Transverse colon (tissue), 4 donors: Measurements from ENCODE around the gene LAMC1. TPM values are rescaled to one million over a fixed set of nuclear protein-coding genes. Genes with fewer than 3 reads are reported as not detected.
A peak's percentile ranks its signal among the peaks of the same experiment; 100 is the strongest.

Experiments
- DNase-seq: peaks from one replicate; pipeline ENCODE4 v3.0.0-alpha.2; 2019
- H3K27ac ChIP-seq, 4 donors: fragments of 200-600 bp; sonication (generic); 2 replicates each; pipeline ENCODE4 v1.5.1; 2016 to 2018; ENCODE audit warnings: inconsistent platforms in 4 of 4
- H3K27me3 ChIP-seq: fragments of 200-600 bp; sonication (generic); 2 replicates; pipeline ENCODE4 v1.5.1; 2017; ENCODE audit warnings: inconsistent platforms
- H3K36me3 ChIP-seq, 4 donors: fragments of 200-600 bp; sonication (generic); 2 replicates each; pipeline ENCODE4 v1.5.1; 2017 to 2019; ENCODE audit warnings: inconsistent platforms in 4 of 4
- H3K4me1 ChIP-seq, 4 donors: fragments of 200-600 bp; sonication (generic); 2 replicates each; pipeline ENCODE4 v1.5.1; 2017 to 2020; ENCODE audit warnings: inconsistent platforms in 4 of 4
- H3K4me3 ChIP-seq, 4 donors: fragments of 200-600 bp; sonication (generic); 1 replicate in 1 of 4; 2 replicates in 3 of 4; pipeline versions ENCODE4 v1.5.1 to v1.6.1; 2017 to 2019; ENCODE audit warnings: inconsistent platforms in 4 of 4
- H3K9me3 ChIP-seq, 2 donors: fragments of 200-600 bp; sonication (generic); 2 replicates each; pipeline ENCODE4 v1.5.1; 2017 to 2019; ENCODE audit warnings: inconsistent platforms in 2 of 2
- CTCF ChIP-seq, 5 experiments: fragments of 200-600 bp in 3 of 5; fragments of 450-650 bp in 2 of 5; sonication (generic) in 3 of 5; IDR thresholded peaks; 1 replicate in 2 of 5; 2 replicates in 3 of 5; pipeline ENCODE4 v1.5.1; 2016 to 2017; ENCODE audit warnings: antibody characterized with exemption in 5 of 5, inconsistent platforms in 3 of 5, mild to moderate bottlenecking in 2 of 5, moderate library complexity in 1 of 5
- EP300 ChIP-seq: sonication (generic); formaldehyde crosslinking; IDR thresholded peaks from one replicate; pipeline ENCODE4 v1.6.1; 2017; ENCODE audit warnings: antibody characterized with exemption, low read depth
- POLR2A ChIP-seq: fragments of 450-650 bp; IDR thresholded peaks from one replicate; pipeline ENCODE4 v1.6.1; 2016; ENCODE audit warnings: antibody characterized with exemption, mild to moderate bottlenecking, moderate library complexity
- POLR2AphosphoS5 ChIP-seq, 3 donors: sonication (generic); formaldehyde crosslinking; IDR thresholded peaks; one replicate each; pipeline ENCODE4 v1.6.1; 2016; ENCODE audit warnings: antibody characterized with exemption in 3 of 3
- WGBS, 2 donors: methylation state at CpG; one replicate each; pipeline ENCODE4 v1.1.5; 2018; ENCODE audit warnings: low coverage in 1 of 2; 5-methylcytosine and 5-hydroxymethylcytosine counted together
- in situ Hi-C, 4 donors: fragments of 200-750 bp; cut with MboI; loops; one replicate each; pipeline versions ENCODE4 v1.15.0 to v1.15.1; 2017; ENCODE audit warnings: low sequenced_read_pairs in 3 of 4, low pct_ligation_motif_present in 1 of 4, low pct_unique_long_range_greater_than_20kb in 1 of 4
- intact Hi-C: fragments of 100-400 bp; cut with DNase I; formaldehyde crosslinking; loops from one replicate; pipeline ENCODE4 v1.15.1; 2023; ENCODE audit warnings: low total_unique reads
- total RNA-seq, 4 donors: library from RNA; depleted of rRNA; stranded (reverse); fragments of >200 nt; gene quantifications; one replicate each; pipeline ENCODE4 v1.1.0, GENCODE V29; 2016

The LAMC1 gene
- total RNA-seq, 4 donors from 2014 or later: 77.7 to 633 (median 138) TPM

DNA sequence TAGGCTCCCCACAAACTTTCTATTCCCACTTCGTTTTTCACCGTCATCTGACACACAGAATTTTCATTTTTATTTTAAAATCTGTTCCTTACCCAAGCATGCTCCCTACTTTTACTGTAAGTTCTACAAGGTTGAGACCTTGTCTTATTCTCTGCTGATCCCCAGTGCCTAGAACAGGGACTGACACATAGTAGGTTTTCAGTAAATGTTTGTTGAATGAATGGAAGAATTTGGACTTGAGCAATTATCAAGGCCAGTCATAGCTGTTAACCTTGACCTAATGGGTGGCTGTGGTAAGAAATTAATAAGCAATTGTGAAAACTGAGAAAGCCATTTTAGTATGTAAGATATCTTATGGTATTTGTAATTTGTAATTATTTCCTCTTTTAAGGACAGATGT lies 71.1 kb downstream of the LAMC1 start:
- 48 to 65% methylated on average over 2 of the region's 2 CpGs for WGBS, 2 donors
- H3K9me3 ChIP-seq: no peaks in the 10 kb centered on the region
- TF ChIP-seq EP300 (no peak), CTCF (IDR thresholded peaks at IDR 0.05) (no peak)
- intact Hi-C loops (no loop called here), in situ Hi-C loops (no loop called here)
- H3K4me3 ChIP-seq: no peak overlapping the region
- peaks cover 5 to 80% (median 45%) of the 10 kb centered on the region in 4 donors for H3K4me1 ChIP-seq
- H3K27me3 ChIP-seq: no peaks in the 10 kb centered on the region
- no peaks in the 10 kb centered on the region for H3K36me3 ChIP-seq
- DNase-seq: no peak
- H3K27ac ChIP-seq: peak overlapping the region in 3 of 4 donors; percentile 19 to 66 (median 24)

- peaks cover 3 to 68% (median 29%) of the 10 kb centered on the region in 4 donors for H3K4me1 ChIP-seq
- WGBS, 2 donors: 81 to 89% methylated on average over 2 of the region's 2 CpGs
- TF ChIP-seq EP300: no peak
- TF ChIP-seq POLR2A: no peak
- TF ChIP-seq POLR2AphosphoS5 (IDR thresholded peaks at IDR 0.05): no peak
- TF ChIP-seq CTCF (IDR thresholded peaks at IDR 0.05): no peak
- no peaks in the 10 kb centered on the region for H3K36me3 ChIP-seq
- no peak overlapping the region for H3K4me3 ChIP-seq
- no peak for DNase-seq
- H3K9me3 ChIP-seq: no peaks in the 10 kb centered on the region
- intact Hi-C loops: no loop called here
- in situ Hi-C loops: no loop called here
- peak overlapping the region; percentile 53 to 74 (median 56) for H3K27ac ChIP-seq
- H3K27me3 ChIP-seq: no peaks in the 10 kb centered on the region
These were observed 73.1 kb downstream of the LAMC1 start for GRCh38 chr1:183096351-183096750.

GRCh38 chr1:183096894-183097293 lies 73.7 kb downstream of the LAMC1 start:
- H3K9me3 ChIP-seq: no peaks in the 10 kb centered on the region
- peak overlapping the region; percentile 53 to 74 (median 56) for H3K27ac ChIP-seq
- H3K4me1 ChIP-seq: peaks cover 0 to 64% (median 27%) of the 10 kb centered on the region in 4 donors
- intact Hi-C loops (no loop called here), in situ Hi-C loops (no loop called here)
- H3K4me3 ChIP-seq: no peak overlapping the region
- TF ChIP-seq POLR2A (no peak), POLR2AphosphoS5 (IDR thresholded peaks at IDR 0.05) (peak; percentile 11 to 69 (median 66)), EP300 (no peak), CTCF (IDR thresholded peaks at IDR 0.05) (no peak)
- 52 to 79% methylated on average over 2 to 3 of the region's 3 CpGs for WGBS, 2 donors
- DNase-seq: peak; percentile 20
- H3K36me3 ChIP-seq: no peaks in the 10 kb centered on the region
- no peaks in the 10 kb centered on the region for H3K27me3 ChIP-seq

DNA sequence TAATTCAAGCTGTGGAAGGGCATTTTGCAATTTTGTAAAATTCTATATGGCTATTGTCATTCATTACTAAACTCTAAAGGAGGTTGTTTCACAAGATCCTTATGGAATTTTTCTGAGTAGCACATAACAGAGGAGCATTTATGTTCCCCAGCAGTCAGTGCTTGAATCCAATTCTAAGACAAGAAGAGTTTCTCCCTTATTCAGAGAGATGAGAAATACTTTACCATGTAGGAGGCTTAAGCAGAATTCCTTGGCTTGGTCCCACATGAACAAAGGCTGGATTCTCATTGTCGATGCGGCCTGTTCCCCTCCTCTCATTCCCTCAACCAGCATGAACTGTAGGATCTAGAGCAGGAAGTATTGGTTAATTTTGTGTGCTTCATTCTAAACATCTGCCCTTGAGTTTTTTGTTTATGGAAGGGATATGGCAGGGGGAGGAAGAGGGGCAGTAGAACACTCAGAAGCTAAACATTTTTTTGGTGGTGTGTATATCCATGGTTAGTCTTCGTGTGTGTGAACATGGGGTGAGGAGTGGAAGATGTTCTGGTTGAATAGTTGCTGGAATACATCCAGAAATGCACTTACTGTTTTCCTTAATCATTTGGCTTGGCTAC lies 74.3 kb downstream of the LAMC1 start:
- in situ Hi-C loops: no loop called here
- no peak for DNase-seq
- TF ChIP-seq CTCF (IDR thresholded peaks at IDR 0.05) (no peak), EP300 (no peak), POLR2AphosphoS5 (IDR thresholded peaks at IDR 0.05) (no peak), POLR2A (no peak)
- Histone ChIP-seq H3K27ac (peak overlapping the region; percentile 53 to 74 (median 56)), H3K27me3 (no peaks in the 10 kb centered on the region), H3K9me3 (no peaks in the 10 kb centered on the region), H3K4me3 (no peak overlapping the region), H3K4me1 (peaks cover 0 to 64% (median 28%) of the 10 kb centered on the region in 4 donors), H3K36me3 (no peaks in the 10 kb centered on the region)
- 58 to 92% methylated on average over 2 to 3 of the region's 3 CpGs for WGBS, 2 donors
- intact Hi-C loops: no loop called here
